SK-N-SH treated with all-trans-retinoic acid at 6 μM for 48 hours (cell line): ENCODE results near the gene TRAF6.

Experiments used
- ARNTL ChIP-seq: fragments of 450-650 bp; formaldehyde crosslinking; IDR thresholded peaks from 2 replicates; pipeline ENCODE4 v1.5.0; 2020; ENCODE audit warnings: low read depth, mild to moderate bottlenecking, moderate library complexity, borderline replicate concordance
- BACH2 ChIP-seq: fragments of 250-450 bp; sonication (Bioruptor Pico); IDR thresholded peaks from 2 replicates; pipeline ENCODE4 v1.9.0; 2021; ENCODE audit warnings: mild to moderate bottlenecking, borderline replicate concordance
- CSDC2 ChIP-seq: fragments of 250-450 bp; sonication (Bioruptor Pico); IDR thresholded peaks from 2 replicates; pipeline ENCODE4 v1.5.0; 2020; ENCODE audit warnings: mild to moderate bottlenecking, moderate library complexity
- GLIS3 ChIP-seq: fragments of 250-450 bp; sonication (Bioruptor Pico); IDR thresholded peaks from 2 replicates; pipeline ENCODE4 v1.5.0; 2020; ENCODE audit warnings: mild to moderate bottlenecking, moderate library complexity
- ISL1 ChIP-seq: fragments of 250-450 bp; sonication (Bioruptor Pico); IDR thresholded peaks from 2 replicates; pipeline ENCODE4 v2.1.2; 2022; ENCODE audit warnings: mild to moderate bottlenecking, moderate library complexity
- OSR1 ChIP-seq: fragments of 250-450 bp; sonication (Bioruptor Pico); IDR thresholded peaks from 2 replicates; pipeline ENCODE4 v1.8.0; 2022; ENCODE audit warnings: moderate library complexity, mild to moderate bottlenecking, inconsistent platforms
- RARB ChIP-seq: fragments of 250-450 bp; sonication (Bioruptor Pico); IDR thresholded peaks from 2 replicates; pipeline ENCODE4 v1.8.0; 2021; ENCODE audit warnings: mild to moderate bottlenecking, moderate library complexity
- TCF4 ChIP-seq: fragments of 250-450 bp; sonication (Bioruptor Pico); IDR thresholded peaks from 2 replicates; pipeline ENCODE4 v1.8.0; 2021; ENCODE audit warnings: mild to moderate bottlenecking, moderate library complexity, borderline replicate concordance
- TOX ChIP-seq: fragments of 250-450 bp; sonication (Bioruptor Pico); IDR thresholded peaks from 2 replicates; pipeline ENCODE4 v1.8.0; 2021; ENCODE audit warnings: mild to moderate bottlenecking, moderate library complexity, borderline replicate concordance
- ZFP3 ChIP-seq: fragments of 250-450 bp; sonication (Bioruptor Pico); IDR thresholded peaks from 2 replicates; pipeline ENCODE4 v1.5.0; 2020; ENCODE audit warnings: mild to moderate bottlenecking, moderate library complexity
- ZFP30 ChIP-seq: fragments of 450-650 bp; formaldehyde crosslinking; IDR thresholded peaks from 2 replicates; pipeline ENCODE4 v1.5.0; 2022; ENCODE audit warnings: mild to moderate bottlenecking, moderate library complexity
- ZNF565 ChIP-seq: fragments of 450-650 bp; formaldehyde crosslinking; conservative IDR thresholded peaks from 2 replicates; pipeline ENCODE4 v1.5.0; 2020; ENCODE audit warnings: low read depth, mild to moderate bottlenecking, moderate library complexity
- ZNF8 ChIP-seq: fragments of 450-650 bp; formaldehyde crosslinking; IDR thresholded peaks from 2 replicates; pipeline ENCODE4 v1.5.0; 2020; ENCODE audit warnings: mild to moderate bottlenecking, moderate library complexity
- TF ChIP-seq, protein P1 (sequence below): fragments of 250-450 bp; sonication (Bioruptor Pico); IDR thresholded peaks from 2 replicates; pipeline ENCODE4 v1.8.0; 2020; ENCODE audit warnings: mild to moderate bottlenecking, moderate library complexity, borderline replicate concordance

DNA sequence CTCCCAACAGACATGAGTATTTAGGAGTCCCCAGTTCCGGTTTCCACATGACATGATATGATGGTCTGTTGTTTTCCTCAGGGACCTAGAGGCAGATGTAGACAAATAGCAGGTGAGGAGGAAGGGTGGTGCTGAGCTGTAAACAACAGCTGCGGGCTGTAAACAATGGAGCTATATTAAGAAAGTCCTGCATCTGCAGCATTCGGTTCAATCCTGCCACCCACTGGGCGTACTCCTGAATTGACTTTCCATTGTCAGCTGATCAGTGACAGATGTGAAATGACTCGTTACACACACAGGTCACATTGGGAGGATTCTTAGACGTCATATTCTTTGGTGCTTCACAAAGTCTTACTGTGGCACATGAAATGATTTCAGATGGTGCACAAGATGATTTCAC, 30.9 kb upstream of the TRAF6 start:
- TF ChIP-seq ZFP30: no peak
- TF ChIP-seq TCF4 (CRISPR knock-in tag): no peak
- TF ChIP-seq CSDC2: no peak
- TF ChIP-seq ISL1 (CRISPR knock-in tag): no peak
- no peak for TF ChIP-seq RARB (CRISPR knock-in tag)
- no peak for TF ChIP-seq ZNF8 (CRISPR knock-in tag)
- TF ChIP-seq, protein P1, sequence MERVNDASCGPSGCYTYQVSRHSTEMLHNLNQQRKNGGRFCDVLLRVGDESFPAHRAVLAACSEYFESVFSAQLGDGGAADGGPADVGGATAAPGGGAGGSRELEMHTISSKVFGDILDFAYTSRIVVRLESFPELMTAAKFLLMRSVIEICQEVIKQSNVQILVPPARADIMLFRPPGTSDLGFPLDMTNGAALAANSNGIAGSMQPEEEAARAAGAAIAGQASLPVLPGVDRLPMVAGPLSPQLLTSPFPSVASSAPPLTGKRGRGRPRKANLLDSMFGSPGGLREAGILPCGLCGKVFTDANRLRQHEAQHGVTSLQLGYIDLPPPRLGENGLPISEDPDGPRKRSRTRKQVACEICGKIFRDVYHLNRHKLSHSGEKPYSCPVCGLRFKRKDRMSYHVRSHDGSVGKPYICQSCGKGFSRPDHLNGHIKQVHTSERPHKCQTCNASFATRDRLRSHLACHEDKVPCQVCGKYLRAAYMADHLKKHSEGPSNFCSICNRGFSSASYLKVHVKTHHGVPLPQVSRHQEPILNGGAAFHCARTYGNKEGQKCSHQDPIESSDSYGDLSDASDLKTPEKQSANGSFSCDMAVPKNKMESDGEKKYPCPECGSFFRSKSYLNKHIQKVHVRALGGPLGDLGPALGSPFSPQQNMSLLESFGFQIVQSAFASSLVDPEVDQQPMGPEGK (CRISPR knock-in tag): no peak
- no peak for TF ChIP-seq ZFP3
- no peak for TF ChIP-seq BACH2
- no peak for TF ChIP-seq TOX (CRISPR knock-in tag)
- TF ChIP-seq ARNTL (CRISPR knock-in tag): no peak
- TF ChIP-seq GLIS3 (CRISPR knock-in tag): no peak
- no peak for TF ChIP-seq ZNF565 (CRISPR knock-in tag)
- no peak for TF ChIP-seq OSR1 (CRISPR knock-in tag)
